ENCODE measurements around the gene CRYBG1.

- no peak for TF ChIP-seq CTCF (IDR thresholded peaks at IDR 0.05)
- TF ChIP-seq POLR2A (IDR thresholded peaks at IDR 0.05), result no peak
Measured at GRCh38 chr6:106316375-106316766, 44.1 kb upstream of the CRYBG1 start.
